ENCODE results near the gene MICALL2. TPM values are rescaled to one million over a fixed set of nuclear protein-coding genes. Genes with fewer than 3 reads are reported as not detected.

MICALL2 gene
- total RNA-seq, 1 donor from 2014 or later = 2.1 TPM

GRCh38 chr7:1427064-1427657 is 32.1 kb downstream of the MICALL2 start:
- peaks cover 17% of the 10 kb centered on the region for H3K27me3 Mint-ChIP-seq (ENCODE audit: low read depth)
- no peaks in the 10 kb centered on the region for H3K4me1 Mint-ChIP-seq (ENCODE audit: low read depth)
- H3K9me3 Mint-ChIP-seq = no peaks in the 10 kb centered on the region
- no peak overlapping the region for H3K4me3 Mint-ChIP-seq (ENCODE audit: low read depth)
- H3K27ac Mint-ChIP-seq = no peak overlapping the region
- no peak for DNase-seq (ENCODE audit: low spot score)
- intact Hi-C loops (cut with micrococcal nuclease) = no loop called here
- H3K36me3 Mint-ChIP-seq (ENCODE audit: low read depth) = no peaks in the 10 kb centered on the region

GRCh38 chr7:1426474-1426873 is 32.8 kb downstream of the MICALL2 start:
- Mint-ChIP-seq H3K36me3 (ENCODE audit: low read depth) (no peaks in the 10 kb centered on the region), H3K27ac (no peak overlapping the region), H3K9me3 (no peaks in the 10 kb centered on the region), H3K4me3 (ENCODE audit: low read depth) (no peak overlapping the region), H3K27me3 (ENCODE audit: low read depth) (peaks cover 19% of the 10 kb centered on the region), H3K4me1 (ENCODE audit: low read depth) (no peaks in the 10 kb centered on the region)
- intact Hi-C loops (cut with micrococcal nuclease) = no loop called here
- no peak for DNase-seq (ENCODE audit: low spot score)

DNA sequence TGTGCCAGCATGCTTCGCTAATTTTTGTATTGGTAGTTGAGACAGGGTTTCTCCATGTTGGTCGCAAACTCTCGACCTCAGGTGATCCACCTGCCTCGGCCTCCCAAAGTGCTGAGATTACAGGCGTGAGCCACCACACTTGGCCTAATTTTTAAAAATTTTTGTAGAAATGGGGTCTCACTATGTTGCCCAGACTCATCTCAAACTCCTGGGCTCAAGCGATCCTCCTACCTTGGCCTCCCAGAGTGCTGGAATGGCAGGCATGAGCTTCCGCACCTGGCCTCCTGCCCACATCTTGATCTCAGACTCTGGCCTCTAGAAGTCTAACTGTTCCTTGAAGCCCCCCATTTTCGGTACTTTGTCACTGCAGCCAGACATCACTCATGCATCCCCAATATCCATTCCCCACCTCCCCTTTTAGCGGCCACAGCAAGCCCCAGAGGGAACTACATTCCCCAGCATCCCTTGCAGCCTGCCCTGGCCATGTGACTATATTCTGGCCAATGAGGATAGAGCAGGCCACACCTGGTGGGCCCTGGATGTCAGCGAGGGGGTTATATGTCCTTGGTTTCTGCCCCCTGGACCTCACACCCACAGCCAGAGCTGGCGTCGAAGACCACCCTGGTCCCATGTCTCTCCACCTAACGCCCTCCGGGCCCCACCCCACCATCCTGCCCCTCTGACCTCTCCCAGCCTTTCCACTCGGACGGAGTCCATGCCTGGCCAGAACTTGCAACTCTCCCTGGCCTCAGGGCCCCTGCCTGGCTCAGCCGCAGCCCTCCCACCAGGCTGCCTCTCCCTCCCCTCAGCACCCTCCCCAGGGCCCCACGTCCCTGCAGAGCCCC is 33.8 kb downstream of the MICALL2 start:
- Mint-ChIP-seq H3K9me3 (no peaks in the 10 kb centered on the region), H3K4me3 (ENCODE audit: low read depth) (no peak overlapping the region), H3K36me3 (ENCODE audit: low read depth) (no peaks in the 10 kb centered on the region), H3K27ac (no peak overlapping the region), H3K4me1 (ENCODE audit: low read depth) (no peaks in the 10 kb centered on the region), H3K27me3 (ENCODE audit: low read depth) (peaks cover 19% of the 10 kb centered on the region)
- intact Hi-C loops (cut with micrococcal nuclease) = no loop called here
- DNase-seq (ENCODE audit: low spot score) = no peak

GRCh38 chr7:1424041-1424440 is 35.2 kb downstream of the MICALL2 start:
- H3K4me3 Mint-ChIP-seq (ENCODE audit: low read depth) = no peak overlapping the region
- no peaks in the 10 kb centered on the region for H3K9me3 Mint-ChIP-seq
- H3K27me3 Mint-ChIP-seq (ENCODE audit: low read depth) = peaks cover 19% of the 10 kb centered on the region
- intact Hi-C loops (cut with micrococcal nuclease) = no loop called here
- no peak overlapping the region for H3K27ac Mint-ChIP-seq
- H3K4me1 Mint-ChIP-seq (ENCODE audit: low read depth) = peaks cover 2% of the 10 kb centered on the region
- no peak for DNase-seq (ENCODE audit: low spot score)
- no peaks in the 10 kb centered on the region for H3K36me3 Mint-ChIP-seq (ENCODE audit: low read depth)

- Mint-ChIP-seq H3K9me3 (peaks cover 3% of the 10 kb centered on the region), H3K36me3 (ENCODE audit: low read depth) (no peaks in the 10 kb centered on the region), H3K4me1 (ENCODE audit: low read depth) (peaks cover 7% of the 10 kb centered on the region), H3K27me3 (ENCODE audit: low read depth) (peaks cover 19% of the 10 kb centered on the region), H3K4me3 (ENCODE audit: low read depth) (no peak overlapping the region), H3K27ac (no peak overlapping the region)
- intact Hi-C loops (cut with micrococcal nuclease) = no loop called here
- no peak for DNase-seq (ENCODE audit: low spot score)
Measured at GRCh38 chr7:1423264-1423811, 35.9 kb downstream of the MICALL2 start.

DNA sequence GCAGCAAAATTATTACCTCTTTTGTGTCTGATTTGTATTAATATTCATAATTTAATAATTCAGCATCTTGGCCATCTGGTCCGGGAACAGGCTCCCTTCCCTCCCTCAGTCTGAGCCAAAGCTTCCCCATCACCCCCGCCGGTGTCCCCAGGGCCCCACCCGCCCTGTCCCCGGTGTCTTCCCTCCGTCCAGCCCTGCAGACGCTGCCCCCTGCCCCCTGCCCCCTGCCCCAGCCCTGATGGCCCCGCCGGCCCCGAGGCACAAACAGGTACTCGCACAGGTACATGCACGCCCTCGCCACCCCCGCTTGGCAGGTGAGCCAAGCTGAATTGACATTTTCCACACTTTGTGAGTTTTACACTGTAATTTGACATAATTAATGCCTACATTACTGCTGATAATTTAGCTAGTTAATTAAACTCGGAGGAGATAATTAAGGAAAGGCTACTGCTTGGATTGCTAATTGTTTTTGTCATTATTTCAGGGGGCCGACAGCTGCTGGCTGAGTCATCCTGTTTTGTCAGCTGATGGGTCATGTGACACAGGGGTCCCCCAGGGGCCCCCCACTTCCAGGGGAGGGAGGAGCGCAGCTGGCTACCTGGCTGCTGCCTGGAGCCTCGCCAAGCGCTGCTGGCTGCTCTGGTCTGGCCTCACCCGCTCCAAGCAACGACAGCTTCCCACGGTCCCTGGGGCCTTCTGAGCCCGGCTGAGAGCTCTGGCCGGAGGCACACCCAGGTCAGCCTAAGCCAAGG is 36.6 kb downstream of the MICALL2 start:
- Mint-ChIP-seq H3K4me1 (ENCODE audit: low read depth) (peaks cover 12% of the 10 kb centered on the region), H3K4me3 (ENCODE audit: low read depth) (no peak overlapping the region)

DNA sequence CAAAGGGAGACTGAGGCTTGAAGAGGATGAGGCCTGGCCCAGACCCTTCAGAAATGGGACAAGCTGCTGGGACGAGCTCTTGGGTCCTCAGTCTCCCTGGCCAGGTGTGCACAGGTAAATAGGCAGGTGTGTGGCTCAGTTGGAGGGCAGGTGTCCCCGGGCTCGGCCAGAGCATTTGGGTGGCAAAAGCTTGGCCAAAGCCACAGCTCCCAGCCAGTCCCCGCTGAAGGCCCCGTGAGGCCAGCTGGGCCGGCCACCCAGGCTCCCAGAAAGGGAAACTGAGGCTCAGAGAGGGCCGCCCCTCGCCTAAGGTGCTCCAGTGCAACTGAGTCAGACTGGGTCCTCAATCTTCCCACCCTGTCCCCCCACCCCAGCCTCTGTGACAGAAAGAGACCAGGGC is 37.3 kb downstream of the MICALL2 start:
- H3K27ac Mint-ChIP-seq = no peak overlapping the region
- no peaks in the 10 kb centered on the region for H3K36me3 Mint-ChIP-seq (ENCODE audit: low read depth)
- peaks cover 5% of the 10 kb centered on the region for H3K9me3 Mint-ChIP-seq
- peaks cover 19% of the 10 kb centered on the region for H3K27me3 Mint-ChIP-seq (ENCODE audit: low read depth)
- H3K4me3 Mint-ChIP-seq (ENCODE audit: low read depth) = no peak overlapping the region
- peaks cover 19% of the 10 kb centered on the region for H3K4me1 Mint-ChIP-seq (ENCODE audit: low read depth)
- DNase-seq (ENCODE audit: low spot score) = no peak
- intact Hi-C loops (cut with micrococcal nuclease) = no loop called here

More for the DNA sequence above, 36.6 kb downstream of the MICALL2 start:
- Mint-ChIP-seq H3K27ac (no peak overlapping the region), H3K9me3 (peaks cover 5% of the 10 kb centered on the region), H3K27me3 (ENCODE audit: low read depth) (peaks cover 19% of the 10 kb centered on the region), H3K36me3 (ENCODE audit: low read depth) (no peaks in the 10 kb centered on the region)
- intact Hi-C loops (cut with micrococcal nuclease) = no loop called here
- no peak for DNase-seq (ENCODE audit: low spot score)

DNA sequence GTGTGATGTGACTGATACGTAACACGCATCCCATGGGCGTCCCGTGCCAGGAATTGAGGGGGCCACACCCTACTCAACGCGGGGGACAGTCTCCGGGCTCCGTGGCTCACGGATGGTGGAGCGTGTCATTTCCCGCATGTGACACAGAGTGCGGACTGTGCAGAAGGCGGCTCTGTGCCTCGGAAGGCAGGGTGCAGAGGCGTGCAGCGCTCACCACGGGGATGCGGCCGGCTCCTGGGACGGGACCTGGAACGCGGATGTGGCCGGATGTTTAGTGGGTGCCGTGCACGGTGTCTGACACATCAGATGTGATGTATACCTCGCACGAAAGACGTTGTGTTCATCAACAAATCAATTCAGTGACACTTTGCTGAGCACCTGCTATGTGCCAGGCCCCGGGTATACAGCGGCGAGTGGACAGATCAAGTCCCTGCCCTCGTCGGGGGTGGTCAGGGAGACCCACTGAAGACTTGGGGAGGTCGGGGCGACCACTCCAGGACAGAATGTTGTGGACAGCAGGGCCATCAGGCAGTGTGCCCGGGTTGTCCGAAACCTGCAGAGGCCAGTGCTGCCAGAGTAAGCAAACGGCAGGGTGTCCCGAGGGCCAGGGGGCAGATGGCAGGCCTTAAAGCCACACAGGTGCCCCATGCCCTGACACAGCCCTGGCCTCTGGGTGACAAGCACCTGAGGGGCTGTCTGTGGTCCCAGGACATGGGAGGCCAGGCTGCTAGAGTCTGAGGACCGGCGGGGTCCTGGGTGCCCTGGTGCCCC is 38.1 kb downstream of the MICALL2 start:
- intact Hi-C loops (cut with micrococcal nuclease) = no loop called here
- no peak for DNase-seq (ENCODE audit: low spot score)
- Mint-ChIP-seq H3K4me3 (ENCODE audit: low read depth) (no peak overlapping the region), H3K4me1 (ENCODE audit: low read depth) (peaks cover 20% of the 10 kb centered on the region), H3K9me3 (peaks cover 5% of the 10 kb centered on the region), H3K27me3 (ENCODE audit: low read depth) (peaks cover 19% of the 10 kb centered on the region), H3K36me3 (ENCODE audit: low read depth) (no peaks in the 10 kb centered on the region), H3K27ac (no peak overlapping the region)

GRCh38 chr7:1419688-1420087 is 39.6 kb downstream of the MICALL2 start:
- H3K27me3 Mint-ChIP-seq (ENCODE audit: low read depth) = peaks cover 18% of the 10 kb centered on the region
- no peaks in the 10 kb centered on the region for H3K36me3 Mint-ChIP-seq (ENCODE audit: low read depth)
- H3K9me3 Mint-ChIP-seq = peaks cover 5% of the 10 kb centered on the region
- peaks cover 22% of the 10 kb centered on the region for H3K4me1 Mint-ChIP-seq (ENCODE audit: low read depth)
- no peak overlapping the region for H3K27ac Mint-ChIP-seq
- intact Hi-C loops (cut with micrococcal nuclease) = loop anchor here (10.0 kb wide), 1 partner anchor 175 kb away; no protein-coding TSS in a partner anchor
- H3K4me3 Mint-ChIP-seq (ENCODE audit: low read depth) = no peak overlapping the region
- no peak for DNase-seq (ENCODE audit: low spot score)

- Mint-ChIP-seq H3K27ac (no peak overlapping the region), H3K27me3 (ENCODE audit: low read depth) (peaks cover 14% of the 10 kb centered on the region), H3K36me3 (ENCODE audit: low read depth) (no peaks in the 10 kb centered on the region), H3K4me3 (ENCODE audit: low read depth) (no peak overlapping the region), H3K4me1 (ENCODE audit: low read depth) (peaks cover 22% of the 10 kb centered on the region), H3K9me3 (peaks cover 5% of the 10 kb centered on the region)
- no peak for DNase-seq (ENCODE audit: low spot score)
- intact Hi-C loops (cut with micrococcal nuclease) = loop anchor here (10.0 kb wide), 1 partner anchor 174 kb away; no protein-coding TSS in a partner anchor
Measured at GRCh38 chr7:1419310-1419634, 40.0 kb downstream of the MICALL2 start.

DNA sequence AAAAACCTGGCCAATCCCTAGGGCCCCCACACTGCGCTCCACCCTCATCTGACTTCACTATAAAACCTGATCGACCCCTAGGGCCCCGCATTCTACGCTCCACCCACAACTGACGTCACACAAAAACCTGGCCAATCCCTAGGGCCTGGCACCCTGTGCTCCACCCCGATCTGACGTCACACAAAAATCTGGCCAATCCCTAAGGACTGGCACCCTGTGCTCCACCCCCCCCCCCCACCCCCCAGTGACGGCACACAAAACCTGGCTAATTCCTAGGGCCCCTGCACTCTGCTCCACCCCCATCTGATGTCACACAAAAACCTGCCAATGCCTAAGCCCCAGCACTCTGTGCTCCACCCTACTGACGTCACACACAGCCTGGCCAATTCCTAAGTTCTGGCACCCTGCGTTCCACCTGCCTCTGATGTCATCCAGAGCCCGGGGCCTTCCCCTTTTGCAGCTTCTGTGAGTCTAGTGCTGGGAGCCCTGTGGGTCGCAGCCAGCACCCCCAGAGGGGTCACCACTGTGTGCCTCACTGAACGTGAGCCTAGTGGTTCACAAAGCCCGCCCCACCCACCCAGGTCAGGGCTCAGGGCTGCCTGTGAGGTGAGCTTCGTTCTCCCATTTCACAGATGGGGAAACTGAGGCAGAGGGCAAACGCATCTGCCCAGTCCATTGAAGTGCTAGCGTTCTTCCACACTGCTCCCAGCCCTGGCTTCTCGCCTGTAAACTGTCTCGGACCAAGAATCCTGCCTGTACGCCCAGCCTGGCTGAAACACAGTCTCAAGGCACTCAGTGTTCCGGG is 40.6 kb downstream of the MICALL2 start:
- H3K27ac Mint-ChIP-seq = no peak overlapping the region
- peaks cover 13% of the 10 kb centered on the region for H3K27me3 Mint-ChIP-seq (ENCODE audit: low read depth)
- intact Hi-C loops (cut with micrococcal nuclease) = loop anchor here (10.0 kb wide), 1 partner anchor 174 kb away; no protein-coding TSS in a partner anchor
- peaks cover 5% of the 10 kb centered on the region for H3K9me3 Mint-ChIP-seq
- peaks cover 22% of the 10 kb centered on the region for H3K4me1 Mint-ChIP-seq (ENCODE audit: low read depth)
- H3K36me3 Mint-ChIP-seq (ENCODE audit: low read depth) = no peaks in the 10 kb centered on the region
- DNase-seq (ENCODE audit: low spot score) = no peak
- H3K4me3 Mint-ChIP-seq (ENCODE audit: low read depth) = no peak overlapping the region
